HG03571 (cell line): ENCODE results near the gene PDZRN4.
"Not testable (repeated sequence)": the region's sequence is repeated elsewhere in the genome, so short reads cannot be mapped to it uniquely, and the experiment has no call there.

Source experiments
- ATAC-seq: cut with Tn5 transposase; IDR thresholded peaks from one replicate; pipeline ENCODE4 v1.9.1; 2021; ENCODE audit not compliant: unreplicated experiment

Gene PDZRN4

DNA sequence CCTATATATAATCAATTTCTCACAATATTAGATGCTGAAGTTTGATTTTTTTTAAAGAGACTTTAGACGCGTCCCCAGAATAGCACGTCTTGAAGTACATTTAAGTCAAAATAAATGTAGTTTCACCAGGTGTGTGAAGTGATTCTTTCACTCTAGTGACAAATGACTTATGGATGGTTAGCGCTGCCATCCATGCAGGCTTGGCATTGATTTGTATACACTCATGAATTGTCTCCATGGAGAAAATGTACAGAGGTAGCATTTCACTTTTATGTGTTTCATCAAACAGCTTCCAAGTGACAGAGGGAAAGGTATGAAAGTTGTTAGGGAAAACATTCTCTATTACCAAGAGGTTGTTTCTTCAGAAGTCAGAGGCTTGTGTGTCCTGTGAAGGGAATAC, 360.8 kb downstream of the PDZRN4 start:
- ATAC-seq: no peak

DNA sequence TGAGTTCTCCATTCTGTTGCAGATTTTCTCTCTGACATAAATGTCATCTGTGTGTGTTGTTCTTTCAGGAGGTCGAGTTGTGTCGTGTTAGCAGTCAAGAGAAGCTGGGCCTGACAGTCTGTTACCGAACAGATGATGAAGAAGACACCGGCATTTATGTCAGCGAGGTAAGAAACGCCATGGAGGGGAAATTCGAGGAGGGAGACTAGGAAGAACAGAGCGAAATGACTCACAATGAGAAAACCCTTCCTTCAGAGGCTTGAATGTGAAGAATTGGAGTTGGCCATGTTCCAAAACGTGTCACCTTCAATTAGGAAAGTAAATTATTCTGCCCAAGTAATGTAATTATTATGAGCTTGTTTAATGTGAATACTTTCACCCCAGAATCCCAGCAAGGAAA, 364.5 kb downstream of the PDZRN4 start:
- no peak for ATAC-seq

DNA sequence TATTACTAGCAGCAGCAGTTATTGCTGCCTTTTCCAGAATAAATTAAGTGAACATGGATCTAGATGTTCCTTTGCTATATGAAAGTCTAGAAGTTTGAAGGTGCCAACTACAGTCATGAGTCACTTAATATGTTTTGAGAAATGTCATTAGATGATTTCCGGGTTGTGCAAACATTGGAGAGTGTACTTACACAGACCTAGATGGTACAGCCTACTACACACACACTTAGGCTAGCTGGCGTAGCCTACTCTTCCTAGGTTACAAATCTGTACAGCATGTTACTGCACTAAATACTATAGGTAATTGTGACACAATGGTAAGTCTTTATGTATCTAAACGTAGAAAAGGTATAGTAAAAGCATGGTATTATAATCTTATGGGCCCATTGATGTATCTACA, 368.1 kb downstream of the PDZRN4 start:
- ATAC-seq: no peak

DNA sequence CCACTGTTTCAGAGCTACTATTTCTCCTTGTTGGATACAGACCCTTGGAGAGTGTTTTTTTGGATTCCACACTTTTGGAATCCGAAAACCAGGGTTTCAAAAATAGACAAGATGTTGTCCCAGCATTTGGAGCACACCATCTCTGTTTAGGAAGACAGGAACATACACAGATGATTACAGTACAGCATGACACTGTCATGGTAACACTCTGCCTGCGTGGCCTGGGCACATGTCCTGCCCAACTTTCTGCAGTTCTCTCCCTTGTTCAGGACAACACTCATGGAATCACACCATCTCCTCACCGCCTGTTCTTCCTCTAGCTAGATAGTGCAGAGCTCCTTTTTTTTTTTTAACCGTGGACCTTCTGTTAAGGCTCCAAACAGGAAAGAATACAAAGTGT, 369.2 kb downstream of the PDZRN4 start:
- no peak for ATAC-seq

DNA sequence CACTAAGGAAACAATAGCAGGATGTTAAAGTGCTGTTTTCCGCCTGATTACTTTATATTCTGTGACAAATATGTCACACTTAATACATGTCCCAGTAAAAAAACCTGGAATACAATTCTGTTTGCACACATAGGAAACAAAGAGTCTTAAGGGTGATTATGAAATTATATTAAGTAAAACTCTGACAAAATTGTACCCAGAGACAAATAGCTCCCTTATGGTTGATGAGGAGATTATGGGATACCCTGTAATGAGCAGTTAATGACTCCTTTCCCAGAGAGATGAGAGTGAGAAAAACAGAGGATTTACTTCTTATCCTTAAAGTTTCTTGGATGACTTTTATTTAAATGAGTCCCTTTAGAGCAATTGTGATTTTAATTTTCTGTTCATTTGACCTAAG, 370.6 kb downstream of the PDZRN4 start:
- no peak for ATAC-seq

DNA sequence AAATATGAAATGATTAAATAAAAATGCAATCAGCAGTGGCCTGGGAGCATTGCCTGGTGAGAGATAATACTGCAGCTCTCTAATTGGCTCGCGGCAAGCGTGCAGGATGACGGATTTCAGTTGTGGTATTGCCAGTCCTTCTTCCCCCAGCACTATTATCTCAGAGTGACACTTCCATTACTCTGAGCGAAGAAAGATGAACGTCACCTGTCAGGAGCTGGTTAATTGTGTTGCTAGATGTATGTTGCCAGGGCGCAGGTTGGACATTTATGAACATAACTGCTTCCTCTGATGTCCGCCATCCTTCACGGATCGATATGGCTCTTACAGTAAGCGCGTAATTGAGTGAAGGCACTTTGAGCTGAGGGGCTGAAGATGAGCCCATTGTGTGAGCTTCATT, 374.9 kb downstream of the PDZRN4 start:
- ATAC-seq: no peak

DNA sequence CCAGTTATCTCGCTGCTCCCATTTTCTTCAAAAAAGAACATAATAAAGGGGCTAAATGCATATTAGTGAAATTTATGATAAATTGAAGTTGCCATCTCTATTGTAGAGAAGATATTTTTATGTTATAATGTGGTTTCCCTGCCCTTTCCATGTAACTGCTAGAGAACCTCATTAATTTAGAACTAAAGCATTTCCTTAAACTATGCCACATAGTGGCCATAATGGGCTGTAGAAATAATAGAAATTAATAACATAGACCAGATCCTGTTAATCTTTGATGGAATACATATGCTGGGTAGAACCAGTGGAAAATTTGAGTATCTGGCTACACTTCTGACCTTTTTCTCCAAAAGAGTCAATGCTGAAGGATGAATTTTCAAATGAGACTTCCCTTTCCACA, 376.7 kb downstream of the PDZRN4 start:
- ATAC-seq: no peak

DNA sequence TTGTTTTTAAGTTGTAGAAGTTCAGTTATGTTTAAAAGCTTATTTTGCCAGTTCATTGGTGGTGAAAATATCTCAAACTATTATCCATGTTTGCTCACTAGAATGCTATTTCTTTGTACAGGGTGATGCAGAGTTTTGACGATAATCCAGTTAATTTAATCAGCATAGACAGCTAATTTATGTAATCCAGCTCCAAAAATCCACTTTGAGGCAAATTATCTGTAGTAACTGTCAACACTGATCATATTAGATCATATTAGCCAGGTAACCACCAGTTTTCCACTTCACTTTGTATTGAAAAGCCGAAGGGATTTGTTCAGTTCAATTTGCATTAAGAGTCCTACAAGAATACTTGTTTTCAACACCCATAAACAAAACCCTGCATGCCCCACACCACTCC, 378.6 kb downstream of the PDZRN4 start:
- ATAC-seq: no peak

DNA sequence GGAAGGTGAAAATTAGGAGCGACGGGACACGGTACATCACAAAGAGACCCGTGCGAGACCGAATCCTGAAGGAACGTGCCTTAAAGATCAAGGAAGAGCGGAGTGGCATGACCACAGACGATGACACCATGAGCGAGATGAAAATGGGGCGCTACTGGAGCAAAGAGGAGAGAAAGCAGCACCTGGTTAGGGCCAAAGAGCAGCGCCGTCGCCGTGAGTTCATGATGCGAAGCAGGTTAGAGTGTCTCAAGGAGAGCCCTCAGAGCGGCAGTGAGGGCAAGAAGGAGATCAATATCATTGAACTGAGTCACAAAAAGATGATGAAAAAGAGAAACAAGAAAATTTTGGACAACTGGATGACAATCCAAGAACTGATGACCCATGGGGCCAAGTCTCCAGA, 385.3 kb downstream of the PDZRN4 start:
- no peak for ATAC-seq

DNA sequence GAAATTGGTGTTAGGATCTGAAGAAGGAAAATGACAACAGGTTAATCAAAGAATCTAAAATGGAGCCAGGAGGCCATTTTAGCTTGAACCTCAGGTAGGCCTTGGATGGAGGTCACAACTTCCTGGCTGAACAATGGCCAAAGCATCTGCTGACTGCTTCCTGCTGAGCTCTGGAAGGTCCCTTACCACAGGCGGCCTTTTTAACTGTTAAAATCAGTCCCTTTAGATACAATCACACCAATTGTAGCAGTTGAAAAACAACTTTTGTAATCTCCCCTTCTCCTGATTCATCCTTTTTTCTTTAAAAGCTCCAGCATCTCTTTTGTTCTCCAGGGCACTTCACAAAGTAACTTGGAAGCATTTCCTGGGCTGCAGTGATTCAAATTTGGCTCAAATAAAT, 388.8 kb downstream of the PDZRN4 start:
- no peak for ATAC-seq

DNA sequence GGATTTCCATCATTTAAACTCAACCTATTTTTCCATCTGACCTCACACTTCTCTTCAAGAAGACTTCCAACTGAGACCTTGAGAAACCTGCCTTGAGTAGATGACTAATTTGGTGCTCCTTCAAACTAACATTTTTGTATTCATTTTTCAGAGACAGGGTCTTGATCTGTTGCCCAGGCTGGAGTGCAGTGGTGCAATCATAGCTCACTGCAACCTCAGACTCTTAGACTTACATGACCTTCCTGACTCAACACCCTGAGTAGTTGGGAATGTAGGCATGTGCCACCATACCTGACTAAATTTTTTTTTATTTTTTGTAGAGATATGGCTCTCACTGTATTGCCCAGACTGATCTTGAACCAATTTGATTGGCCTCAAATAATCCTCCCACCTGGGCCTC, 389.9 kb downstream of the PDZRN4 start:
- no peak for ATAC-seq

DNA sequence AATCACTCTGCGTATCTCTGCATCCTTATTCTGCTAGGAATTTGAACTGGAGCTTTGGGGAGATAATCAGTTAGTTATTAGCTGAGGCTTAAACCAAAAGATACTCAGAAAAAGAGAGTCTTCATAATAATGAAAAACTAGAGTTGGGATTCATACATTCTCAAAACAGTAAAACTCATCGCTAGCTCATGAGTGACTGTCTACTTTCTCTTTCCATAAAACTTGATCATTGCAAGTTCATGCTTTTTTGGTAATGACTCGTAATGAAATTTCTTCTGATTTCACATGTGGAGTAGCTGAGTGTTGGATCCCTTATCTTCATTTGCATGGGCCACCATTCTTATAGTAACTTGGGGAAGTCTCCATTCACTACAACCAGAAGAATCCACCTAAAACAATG, 397.7 kb downstream of the PDZRN4 start:
- ATAC-seq: no peak

DNA sequence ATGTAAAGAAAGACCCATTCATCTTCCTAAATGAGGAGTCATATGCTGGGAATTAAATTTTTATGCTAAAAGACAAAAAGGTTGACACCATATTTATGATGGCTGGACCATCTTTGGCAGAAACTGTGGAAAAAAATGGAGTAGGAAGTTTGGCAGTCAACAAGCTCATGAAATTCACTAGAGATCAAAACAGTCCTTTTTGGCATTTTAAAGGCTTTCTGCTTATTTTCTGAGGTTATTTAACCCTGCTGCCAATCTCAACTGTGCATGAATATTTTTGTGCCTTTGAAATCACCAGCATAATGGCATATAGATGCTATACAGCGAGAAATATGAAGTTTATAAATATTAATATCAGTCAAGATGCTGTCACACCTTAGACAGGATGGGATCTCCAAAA, 399.5 kb downstream of the PDZRN4 start:
- no peak for ATAC-seq

DNA sequence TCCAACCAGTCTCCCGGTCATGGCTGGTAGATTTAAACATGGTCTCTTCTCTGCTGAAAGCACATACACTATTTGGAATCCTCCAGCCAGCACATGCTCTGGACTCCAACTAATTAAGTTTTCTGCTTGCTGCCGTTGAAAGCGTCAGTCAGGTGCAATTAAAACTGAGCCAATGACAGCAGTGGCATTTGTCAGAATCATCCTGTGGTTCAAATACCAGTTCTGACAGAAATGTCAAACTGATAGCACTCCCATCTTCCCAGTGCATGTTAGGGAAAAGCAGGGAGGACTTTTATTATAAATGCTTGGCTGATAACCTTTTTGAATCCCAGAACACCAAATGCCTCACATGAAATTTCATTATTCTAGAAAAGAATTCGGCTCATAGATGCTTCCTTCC, 401.8 kb downstream of the PDZRN4 start:
- ATAC-seq: no peak

DNA sequence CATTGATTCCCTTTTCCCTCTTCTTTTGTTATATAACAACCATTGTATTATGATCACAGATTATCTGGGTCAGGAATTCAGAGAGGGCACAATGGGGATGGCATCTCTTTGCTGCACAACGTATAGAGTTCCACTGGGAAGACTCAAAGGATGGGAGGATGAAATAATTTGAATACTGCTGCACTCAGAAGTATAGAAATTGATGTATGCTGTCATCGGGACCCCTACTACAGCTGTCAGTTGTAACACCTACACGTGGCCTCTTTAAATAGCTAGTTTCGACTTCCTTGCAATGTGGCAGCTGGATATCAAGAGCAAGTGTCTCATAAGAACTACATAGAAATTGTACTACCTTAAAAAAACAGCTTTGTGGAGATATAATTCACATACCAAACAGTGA, 408.1 kb downstream of the PDZRN4 start:
- ATAC-seq: no peak

DNA sequence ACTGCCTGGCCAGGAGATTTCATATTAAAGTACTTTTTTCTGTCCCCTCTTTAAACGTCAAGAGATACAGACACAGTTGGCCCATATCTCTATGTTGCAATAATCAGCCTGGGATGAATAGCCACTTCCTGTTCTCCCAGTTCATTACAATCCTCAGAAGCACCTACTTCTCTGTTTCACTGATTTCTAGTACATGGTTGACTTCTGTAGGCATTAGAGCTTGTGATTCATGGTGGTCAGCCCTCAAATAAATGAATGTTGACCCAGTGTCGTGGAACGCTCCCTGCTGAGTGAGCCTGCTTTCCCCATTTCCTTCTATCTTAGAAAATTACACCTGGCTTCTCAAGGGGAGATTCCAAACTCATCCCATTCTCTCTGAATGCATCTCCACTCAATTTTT, 416.7 kb downstream of the PDZRN4 start:
- no peak for ATAC-seq

DNA sequence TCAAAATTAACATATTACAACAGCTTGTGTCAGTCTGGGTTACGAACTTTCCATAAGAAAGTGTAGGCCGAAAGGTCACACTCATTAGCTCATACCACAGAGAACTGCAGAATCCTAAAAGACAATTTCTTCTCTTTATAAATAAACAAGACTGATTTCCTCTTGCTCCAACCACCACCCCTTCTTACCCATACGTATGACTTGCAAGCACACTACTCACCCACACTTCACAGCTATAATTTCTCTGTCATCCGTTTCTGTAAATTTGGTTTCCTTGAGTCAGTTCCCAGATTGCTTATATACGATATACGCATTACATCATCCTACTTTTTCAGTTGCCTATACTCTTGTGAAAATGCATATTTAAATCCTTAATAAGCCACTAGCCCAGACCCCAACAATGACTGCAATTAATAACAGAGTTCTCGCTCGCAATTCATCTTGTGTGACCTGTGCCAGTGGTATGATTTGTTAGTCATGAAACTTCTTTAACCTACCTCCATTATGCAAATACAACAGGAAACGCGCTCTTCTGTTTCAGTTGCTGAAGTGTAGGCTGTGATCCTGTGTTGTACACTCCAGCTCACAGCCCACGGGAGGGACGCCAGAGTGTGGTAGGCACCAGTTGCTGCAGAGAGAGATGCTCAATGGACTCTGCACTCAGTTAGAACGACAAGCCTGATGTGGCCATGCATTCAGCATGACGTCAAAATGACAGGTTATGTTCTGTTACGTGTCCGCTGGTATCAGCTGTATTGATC, 417.6 kb downstream of the PDZRN4 start:
- no peak for ATAC-seq

DNA sequence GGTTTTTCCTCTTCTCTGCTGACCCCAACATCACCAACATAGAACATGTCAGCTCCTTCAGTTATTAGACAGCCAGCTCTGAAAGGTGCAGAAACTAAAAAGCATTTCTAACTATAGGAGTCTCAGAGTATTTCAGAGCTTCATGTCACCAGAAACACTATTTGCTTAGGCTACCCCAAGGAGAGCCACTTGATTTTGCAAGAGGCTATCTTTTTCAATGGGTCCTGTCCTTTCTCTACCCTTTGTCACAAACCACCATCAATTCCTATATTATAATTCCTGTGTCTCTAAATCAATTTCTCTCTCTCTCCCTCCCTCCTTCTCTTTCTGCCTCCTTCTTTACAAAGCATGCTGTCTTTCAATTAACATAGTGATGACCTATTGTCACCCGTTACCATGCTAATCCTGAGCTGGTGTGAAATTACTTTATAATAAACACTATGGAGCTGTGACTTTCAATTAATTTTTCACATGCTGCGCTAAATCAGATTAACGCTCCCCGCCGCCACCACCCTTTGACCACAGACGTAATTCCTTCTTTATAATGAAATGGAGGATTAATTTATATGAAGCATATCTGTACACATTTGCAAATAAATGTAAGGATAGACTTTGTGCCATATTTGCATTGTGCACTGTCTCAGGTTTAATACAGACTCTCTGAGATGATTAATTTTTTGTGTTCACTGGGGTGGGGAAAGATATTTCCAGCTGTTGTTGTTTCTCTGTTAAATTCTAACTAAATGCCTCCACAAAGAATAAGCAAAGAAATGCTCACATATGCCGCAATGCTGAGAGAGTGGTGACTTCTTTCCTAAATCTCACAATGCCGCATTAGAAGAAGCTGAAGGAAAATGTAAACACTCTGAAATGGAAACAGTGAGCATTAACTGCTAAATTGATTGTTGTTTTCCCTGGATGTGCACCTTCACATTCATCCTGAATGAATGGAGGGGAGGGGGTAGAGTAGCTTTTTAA, 418.6 kb downstream of the PDZRN4 start:
- ATAC-seq: no peak

DNA sequence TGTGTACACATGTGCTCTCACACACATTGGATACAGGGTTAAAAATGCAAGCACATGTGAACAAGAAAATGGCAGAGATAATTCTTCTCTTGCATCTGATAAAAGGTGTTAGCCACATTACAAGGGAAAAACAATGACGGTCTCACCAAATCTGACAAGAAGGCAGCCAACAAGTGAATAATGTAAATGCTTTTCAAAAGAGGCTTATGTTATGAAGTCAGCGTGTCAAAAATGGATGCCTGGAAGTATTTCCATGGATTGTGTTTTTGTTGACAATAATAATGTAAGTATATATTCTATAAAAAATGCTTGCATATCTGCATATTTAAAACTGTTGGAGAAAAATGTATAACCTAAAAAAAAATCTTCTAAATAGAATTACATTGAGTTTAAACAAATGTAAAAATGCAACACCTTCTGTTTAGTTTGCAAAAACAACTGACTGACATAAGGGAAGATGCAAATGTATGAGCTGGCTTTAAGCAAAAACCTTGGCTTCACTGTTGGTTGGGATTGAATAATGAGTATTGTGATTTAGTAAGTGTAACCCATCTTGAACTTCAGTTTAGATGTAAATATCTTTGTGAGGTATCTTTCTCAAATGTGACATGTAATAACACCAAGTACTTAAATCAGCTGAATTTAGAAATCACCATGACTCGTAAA, 424.9 kb downstream of the PDZRN4 start:
- no peak for ATAC-seq

DNA sequence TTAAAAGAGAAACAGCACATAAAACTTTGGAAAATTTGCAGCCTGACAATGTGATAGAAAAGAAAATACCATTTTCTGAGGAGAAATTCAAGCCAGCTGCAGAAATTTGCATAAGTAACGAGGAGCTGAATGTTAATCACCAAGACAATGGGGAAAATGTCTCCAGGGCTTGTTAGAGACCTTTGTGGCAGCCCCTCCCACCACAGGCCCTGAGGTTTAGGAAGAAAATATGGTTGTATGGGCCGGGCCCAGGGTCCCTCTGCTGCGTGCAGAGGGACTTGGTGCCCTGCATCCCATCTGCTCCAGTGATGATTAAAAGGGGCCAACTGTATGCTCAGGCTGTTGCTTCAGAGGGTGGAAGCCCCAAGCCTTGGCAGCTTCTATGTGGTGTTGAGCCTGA, 427.1 kb downstream of the PDZRN4 start:
- ATAC-seq: not testable (repeated sequence)

DNA sequence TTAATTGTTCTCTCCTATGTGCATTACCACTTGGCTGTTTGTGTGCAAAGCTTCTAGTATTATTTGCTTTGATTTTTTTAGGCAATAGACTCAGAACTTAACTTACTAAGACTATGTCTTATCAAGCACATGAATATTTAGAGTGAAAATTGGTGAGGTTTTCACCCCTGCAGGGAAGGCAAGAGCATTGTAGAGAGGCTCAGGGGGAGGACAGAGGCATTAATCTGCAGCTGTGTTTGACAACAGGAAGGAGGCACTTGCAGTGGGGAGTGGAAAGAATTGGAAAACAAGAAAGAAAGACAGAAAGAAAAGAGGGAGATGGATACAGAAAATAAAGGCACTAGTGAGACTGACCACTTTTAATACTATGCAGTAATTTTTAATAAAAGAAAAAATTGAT, 431.6 kb downstream of the PDZRN4 start:
- no peak for ATAC-seq

DNA sequence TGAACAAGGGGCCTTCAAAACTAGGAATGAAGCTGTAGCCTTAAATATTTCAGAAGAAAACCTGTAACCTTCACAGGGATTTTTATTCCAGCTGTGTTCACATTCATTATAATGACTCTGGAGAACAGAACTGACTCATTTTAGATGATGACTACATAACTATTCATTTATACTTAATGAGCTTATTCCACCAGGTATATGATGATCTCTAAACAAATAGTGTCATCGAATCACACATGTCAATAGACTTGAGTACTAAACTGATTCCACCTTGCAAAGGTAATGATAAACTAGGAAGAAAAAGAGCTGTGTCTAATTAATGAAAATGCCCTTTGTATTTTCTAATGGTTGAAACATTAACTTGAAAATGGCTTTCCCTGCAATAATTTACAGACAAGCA, 433.2 kb downstream of the PDZRN4 start:
- no peak for ATAC-seq
